Measurements from ENCODE around the gene SOX12. TPM values are rescaled to one million over a fixed set of nuclear protein-coding genes. Genes with fewer than 3 reads are reported as not detected.

The SOX12 gene
- total RNA-seq, 1 donor from 2014 or later: 30.8 TPM

- H3K4me1 Mint-ChIP-seq (ENCODE audit: unreplicated experiment): peaks cover 12% of the 10 kb centered on the region
Measured at GRCh38 chr20:364905-365794, 39.8 kb downstream of the SOX12 start.

GRCh38 chr20:366041-366718, 40.8 kb downstream of the SOX12 start:
- H3K4me3 Mint-ChIP-seq (ENCODE audit: unreplicated experiment): no peak overlapping the region
- no peak overlapping the region for H3K27ac Mint-ChIP-seq (ENCODE audit: unreplicated experiment)
- DNase-seq (ENCODE audit: extremely low spot score, unreplicated experiment): no peak
- no peak for TF ChIP-seq CTCF (IDR thresholded peaks at IDR 0.05)
- no peaks in the 10 kb centered on the region for H3K27me3 Mint-ChIP-seq (ENCODE audit: unreplicated experiment)
- H3K36me3 Mint-ChIP-seq (ENCODE audit: unreplicated experiment): no peaks in the 10 kb centered on the region
- H3K4me1 Mint-ChIP-seq (ENCODE audit: unreplicated experiment): peaks cover 9% of the 10 kb centered on the region
- H3K9me3 Mint-ChIP-seq (ENCODE audit: unreplicated experiment): no peaks in the 10 kb centered on the region

More at GRCh38 chr20:364905-365794, 39.8 kb downstream of the SOX12 start:
- Mint-ChIP-seq H3K27ac (ENCODE audit: unreplicated experiment) (no peak overlapping the region), H3K9me3 (ENCODE audit: unreplicated experiment) (no peaks in the 10 kb centered on the region), H3K4me3 (ENCODE audit: unreplicated experiment) (no peak overlapping the region), H3K27me3 (ENCODE audit: unreplicated experiment) (no peaks in the 10 kb centered on the region), H3K36me3 (ENCODE audit: unreplicated experiment) (no peaks in the 10 kb centered on the region)
- no peak for DNase-seq (ENCODE audit: extremely low spot score, unreplicated experiment)
- no peak for TF ChIP-seq CTCF (IDR thresholded peaks at IDR 0.05)

- no peak overlapping the region for H3K4me3 Mint-ChIP-seq (ENCODE audit: unreplicated experiment)
- no peaks in the 10 kb centered on the region for H3K9me3 Mint-ChIP-seq (ENCODE audit: unreplicated experiment)
- H3K27ac Mint-ChIP-seq (ENCODE audit: unreplicated experiment): no peak overlapping the region
- H3K36me3 Mint-ChIP-seq (ENCODE audit: unreplicated experiment): no peaks in the 10 kb centered on the region
- no peak for TF ChIP-seq CTCF (IDR thresholded peaks at IDR 0.05)
- H3K4me1 Mint-ChIP-seq (ENCODE audit: unreplicated experiment): peaks cover 14% of the 10 kb centered on the region
- DNase-seq (ENCODE audit: extremely low spot score, unreplicated experiment): no peak
- H3K27me3 Mint-ChIP-seq (ENCODE audit: unreplicated experiment): no peaks in the 10 kb centered on the region
Measured at GRCh38 chr20:366719-367485, 41.5 kb downstream of the SOX12 start.

GRCh38 chr20:367486-367887, 42.1 kb downstream of the SOX12 start:
- H3K4me1 Mint-ChIP-seq (ENCODE audit: unreplicated experiment): peaks cover 16% of the 10 kb centered on the region
- H3K4me3 Mint-ChIP-seq (ENCODE audit: unreplicated experiment): no peak overlapping the region
- no peak overlapping the region for H3K27ac Mint-ChIP-seq (ENCODE audit: unreplicated experiment)
- H3K27me3 Mint-ChIP-seq (ENCODE audit: unreplicated experiment): no peaks in the 10 kb centered on the region
- no peak for DNase-seq (ENCODE audit: extremely low spot score, unreplicated experiment)
- TF ChIP-seq CTCF (IDR thresholded peaks at IDR 0.05): no peak
- H3K9me3 Mint-ChIP-seq (ENCODE audit: unreplicated experiment): no peaks in the 10 kb centered on the region
- H3K36me3 Mint-ChIP-seq (ENCODE audit: unreplicated experiment): no peaks in the 10 kb centered on the region
